ENCODE measurements around the gene PKN2. TPM values are rescaled to one million over a fixed set of nuclear protein-coding genes. Genes with fewer than 3 reads are reported as not detected.
A peak's percentile ranks its signal among the peaks of the same experiment; 100 is the strongest.

Gene PKN2
- total RNA-seq, result 10 to 100 TPM; 13.6 to 16.6 (median 15.0) TPM
- long read RNA-seq, partial matches to known transcripts, result 3 of 3 reads
- long read RNA-seq, other reads (novel, unspliced or antisense), result 0 of 3 reads

DNA sequence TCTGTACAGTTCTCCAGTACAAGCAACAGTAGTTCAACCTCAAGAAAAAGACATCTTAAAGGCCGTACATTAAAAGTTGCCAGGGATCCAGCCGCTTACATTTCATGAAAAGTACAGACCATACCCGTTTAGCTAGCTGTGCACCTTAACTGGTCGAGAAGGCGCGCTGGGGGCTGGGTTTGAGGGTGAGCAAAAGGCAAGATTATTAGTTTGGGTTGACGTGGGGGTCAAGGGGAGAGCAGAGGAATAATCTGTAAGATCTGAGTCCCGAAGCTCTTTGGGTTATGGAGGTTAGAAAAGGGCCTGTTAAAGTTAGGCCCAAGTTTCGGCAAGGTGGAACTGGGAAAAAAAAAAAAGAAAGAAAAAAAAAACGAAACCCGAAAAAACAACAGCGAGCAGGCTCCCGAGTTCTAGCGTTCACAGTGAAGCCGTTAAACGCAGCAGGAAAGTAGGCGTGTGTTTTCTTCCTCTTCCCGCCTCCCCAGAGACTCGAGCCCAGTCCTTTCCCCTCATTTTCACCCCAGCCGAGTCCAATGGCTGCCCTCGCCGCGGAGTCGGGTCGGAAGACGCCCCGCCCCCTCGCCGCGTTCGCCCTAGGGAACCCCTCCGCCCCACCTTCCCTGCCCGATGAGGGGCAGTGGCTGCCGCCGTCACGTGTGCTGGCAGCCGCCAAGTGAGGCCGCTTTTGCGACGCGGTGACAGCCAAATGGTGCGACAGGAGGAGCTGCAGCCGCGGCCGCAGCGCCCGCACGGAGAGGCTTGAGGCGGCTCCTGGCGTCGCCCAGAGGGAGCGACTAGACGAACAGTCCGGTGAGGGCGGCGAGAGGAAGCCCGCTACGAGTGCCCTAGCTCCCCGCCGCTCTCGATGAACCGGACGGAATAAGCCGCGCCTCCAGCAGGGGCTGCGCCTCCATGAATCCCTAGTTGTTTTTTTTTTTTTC lies at the start of gene PKN2:
Gene PKN2 (plus strand): TSS at position 733 of the 941 bp plus-strand sequence. CDS start 308 bp downstream, outside the sequence.
- intact Hi-C loops (cut with DNase I), result no loop called here
- H3K9me3 ChIP-seq, result no peaks in the 10 kb centered on the region
- under 1% methylated on average over 31 of the region's 66 CpGs for WGBS (ENCODE audit: insufficient coverage, low coverage, low lambda C conversion rate, missing lambda C conversion rate)
- H3K4me1 ChIP-seq, result peaks cover 0 to 19% (median 6%) of the 10 kb centered on the region in 4 donors
- TF ChIP-seq, protein P1, sequence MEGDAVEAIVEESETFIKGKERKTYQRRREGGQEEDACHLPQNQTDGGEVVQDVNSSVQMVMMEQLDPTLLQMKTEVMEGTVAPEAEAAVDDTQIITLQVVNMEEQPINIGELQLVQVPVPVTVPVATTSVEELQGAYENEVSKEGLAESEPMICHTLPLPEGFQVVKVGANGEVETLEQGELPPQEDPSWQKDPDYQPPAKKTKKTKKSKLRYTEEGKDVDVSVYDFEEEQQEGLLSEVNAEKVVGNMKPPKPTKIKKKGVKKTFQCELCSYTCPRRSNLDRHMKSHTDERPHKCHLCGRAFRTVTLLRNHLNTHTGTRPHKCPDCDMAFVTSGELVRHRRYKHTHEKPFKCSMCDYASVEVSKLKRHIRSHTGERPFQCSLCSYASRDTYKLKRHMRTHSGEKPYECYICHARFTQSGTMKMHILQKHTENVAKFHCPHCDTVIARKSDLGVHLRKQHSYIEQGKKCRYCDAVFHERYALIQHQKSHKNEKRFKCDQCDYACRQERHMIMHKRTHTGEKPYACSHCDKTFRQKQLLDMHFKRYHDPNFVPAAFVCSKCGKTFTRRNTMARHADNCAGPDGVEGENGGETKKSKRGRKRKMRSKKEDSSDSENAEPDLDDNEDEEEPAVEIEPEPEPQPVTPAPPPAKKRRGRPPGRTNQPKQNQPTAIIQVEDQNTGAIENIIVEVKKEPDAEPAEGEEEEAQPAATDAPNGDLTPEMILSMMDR (IDR thresholded peaks at IDR 0.05), result peak in 3 of 4 donors; percentile 12 to 29 (median 17)
- peak; percentile 87 for TF ChIP-seq POLR2A (IDR thresholded peaks at IDR 0.05)
- H3K36me3 ChIP-seq, result no peaks in the 10 kb centered on the region
- peak within 1 kb of the TSS; percentile 85 to 91 (median 86) for H3K27ac ChIP-seq
- DNase-seq (peak; percentile 98 to 99 (median 99)), ATAC-seq (peak; percentile 95 to 99 (median 96))
- no peaks in the 10 kb centered on the region for H3K27me3 ChIP-seq
- H3K4me3 ChIP-seq, result peak within 1 kb of the TSS; percentile 84 to 89 (median 86)

DNA sequence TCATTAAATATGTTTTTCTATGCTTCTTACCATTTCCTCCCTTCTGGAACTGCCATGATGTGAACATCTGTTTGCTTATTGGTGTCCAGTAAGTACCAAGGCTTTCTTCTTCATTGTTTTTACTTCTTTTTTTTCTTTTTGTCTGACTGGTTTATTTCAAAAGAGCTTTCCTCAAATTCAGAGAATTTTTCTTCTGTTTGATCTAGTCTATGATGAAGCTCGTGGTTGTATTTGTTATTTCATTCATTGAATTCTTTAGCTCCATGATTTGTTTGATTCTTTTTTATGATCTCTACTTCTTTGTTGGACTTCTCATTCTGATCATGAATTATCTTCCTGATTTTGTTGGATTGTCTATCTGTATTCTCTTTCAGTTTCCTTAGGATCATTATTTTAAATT lies 49.5 kb upstream of the PKN2 start:
- DNase-seq (no peak), ATAC-seq (no peak)
- 71% methylated on average over 1 of the region's 1 CpG for WGBS (ENCODE audit: insufficient coverage, low coverage, low lambda C conversion rate, missing lambda C conversion rate)
- Histone ChIP-seq H3K4me3 (no peak overlapping the region), H3K27ac (no peak overlapping the region), H3K4me1 (no peaks in the 10 kb centered on the region), H3K9me3 (no peaks in the 10 kb centered on the region), H3K27me3 (no peaks in the 10 kb centered on the region), H3K36me3 (no peaks in the 10 kb centered on the region)
- intact Hi-C loops (cut with DNase I), result no loop called here
- TF ChIP-seq, protein P1 (IDR thresholded peaks at IDR 0.05), result no peak
- TF ChIP-seq POLR2A (IDR thresholded peaks at IDR 0.05), result no peak

DNA sequence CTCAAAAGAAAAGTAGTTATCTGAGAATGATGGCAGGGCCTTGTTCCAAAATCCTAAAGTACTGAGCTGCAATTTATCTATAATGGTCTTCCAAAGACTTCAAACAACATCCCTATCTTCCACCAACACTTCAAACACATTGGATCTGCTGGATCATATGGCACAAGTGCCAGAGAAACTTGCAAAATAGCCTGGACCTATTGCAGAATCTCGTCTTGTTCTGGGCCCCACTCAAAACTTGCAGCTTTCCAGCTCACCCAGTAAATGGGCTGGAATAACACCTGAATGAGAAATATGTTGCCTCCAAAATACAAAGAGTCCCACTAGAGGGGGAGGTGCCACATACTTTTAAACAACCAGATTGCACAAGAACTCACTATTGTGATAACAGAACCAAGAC lies 44.0 kb upstream of the PKN2 start:
- TF ChIP-seq POLR2A (IDR thresholded peaks at IDR 0.05), result no peak
- TF ChIP-seq, protein P1 (IDR thresholded peaks at IDR 0.05), result no peak
- no peaks in the 10 kb centered on the region for H3K36me3 ChIP-seq
- H3K4me1 ChIP-seq, result no peaks in the 10 kb centered on the region
- no peaks in the 10 kb centered on the region for H3K9me3 ChIP-seq
- no peak overlapping the region for H3K27ac ChIP-seq
- no peak overlapping the region for H3K4me3 ChIP-seq
- H3K27me3 ChIP-seq, result no peaks in the 10 kb centered on the region
- intact Hi-C loops (cut with DNase I), result no loop called here
- 14% methylated on average over 1 of the region's 1 CpG for WGBS (ENCODE audit: insufficient coverage, low coverage, low lambda C conversion rate, missing lambda C conversion rate)
- ATAC-seq (peak in 3 of 4 donors; percentile 15 to 61 (median 50)), DNase-seq (no peak)

DNA sequence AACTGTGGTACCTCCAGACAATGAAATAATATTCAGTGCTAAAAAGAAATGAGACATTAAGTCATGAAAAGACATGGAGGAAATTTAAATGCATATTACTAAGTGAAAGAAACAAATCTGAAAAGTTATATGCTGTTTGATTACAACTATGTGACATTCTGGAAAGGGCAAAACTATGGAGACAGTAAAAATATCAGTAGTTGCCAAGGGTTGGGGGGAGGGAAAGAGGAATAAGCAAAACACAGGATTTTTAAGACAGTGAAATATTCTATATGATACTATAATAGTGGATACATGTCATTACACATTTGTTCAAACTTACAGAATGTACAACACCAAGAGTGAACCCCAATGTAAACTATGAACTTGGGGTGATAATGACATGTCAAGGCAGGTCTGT lies 38.2 kb upstream of the PKN2 start:
- no peak for ATAC-seq
- Histone ChIP-seq H3K4me3 (no peak overlapping the region), H3K36me3 (no peaks in the 10 kb centered on the region), H3K27me3 (no peaks in the 10 kb centered on the region), H3K9me3 (no peaks in the 10 kb centered on the region), H3K4me1 (no peaks in the 10 kb centered on the region), H3K27ac (no peak overlapping the region)
- intact Hi-C loops (cut with DNase I), result no loop called here
- DNase-seq, result no peak
- no peak for TF ChIP-seq POLR2A (IDR thresholded peaks at IDR 0.05)
- TF ChIP-seq, protein P1 (IDR thresholded peaks at IDR 0.05), result no peak

Data from right lobe of liver (tissue), 6 donors.